ENCODE measurements around the gene CTRL. TPM values are rescaled to one million over a fixed set of nuclear protein-coding genes. Genes with fewer than 3 reads are reported as not detected.

Gene CTRL
- total RNA-seq, 2 experiments from 2014 or later = 3.8 to 3.9 TPM

- Mint-ChIP-seq H3K27ac (peak overlapping the region; percentile 100), H3K4me3 (peak overlapping the region; percentile 97), H3K4me1 (ENCODE audit: low read depth) (peaks cover 52% of the 10 kb centered on the region), H3K36me3 (ENCODE audit: low read depth) (peaks cover 62% of the 10 kb centered on the region), H3K9me3 (no peaks in the 10 kb centered on the region), H3K27me3 (no peaks in the 10 kb centered on the region)
- ChIA-PET CTCF (interaction anchor here (0.8 to 5.1 kb wide), 5 partner anchors 9 to 121 kb away, joined by 3 to 24 read pairs (median 13); partner anchors contain the start of gene PSKH1), POLR2A (interaction anchor here (0.9 to 3.8 kb wide), 19 partner anchors 10 to 375 kb away, joined by 3 to 26 read pairs (median 4); partner anchors contain the start of genes CTCF, DDX28, DPEP2 and DUS2)
- intact Hi-C loops (cut with micrococcal nuclease) = loop anchor here (10.0 kb wide), 1 partner anchor 272 kb away; the partner anchor contains the start of genes ACD, C16orf86, ENKD1 and PARD6A
- ATAC-seq = peak; percentile 54
- TF ChIP-seq CTCF (IDR thresholded peaks at IDR 0.05) = no peak
- DNase-seq = peak; percentile 92
These were observed 5.4 kb upstream of the CTRL start for GRCh38 chr16:67936880-67937605.

DNA sequence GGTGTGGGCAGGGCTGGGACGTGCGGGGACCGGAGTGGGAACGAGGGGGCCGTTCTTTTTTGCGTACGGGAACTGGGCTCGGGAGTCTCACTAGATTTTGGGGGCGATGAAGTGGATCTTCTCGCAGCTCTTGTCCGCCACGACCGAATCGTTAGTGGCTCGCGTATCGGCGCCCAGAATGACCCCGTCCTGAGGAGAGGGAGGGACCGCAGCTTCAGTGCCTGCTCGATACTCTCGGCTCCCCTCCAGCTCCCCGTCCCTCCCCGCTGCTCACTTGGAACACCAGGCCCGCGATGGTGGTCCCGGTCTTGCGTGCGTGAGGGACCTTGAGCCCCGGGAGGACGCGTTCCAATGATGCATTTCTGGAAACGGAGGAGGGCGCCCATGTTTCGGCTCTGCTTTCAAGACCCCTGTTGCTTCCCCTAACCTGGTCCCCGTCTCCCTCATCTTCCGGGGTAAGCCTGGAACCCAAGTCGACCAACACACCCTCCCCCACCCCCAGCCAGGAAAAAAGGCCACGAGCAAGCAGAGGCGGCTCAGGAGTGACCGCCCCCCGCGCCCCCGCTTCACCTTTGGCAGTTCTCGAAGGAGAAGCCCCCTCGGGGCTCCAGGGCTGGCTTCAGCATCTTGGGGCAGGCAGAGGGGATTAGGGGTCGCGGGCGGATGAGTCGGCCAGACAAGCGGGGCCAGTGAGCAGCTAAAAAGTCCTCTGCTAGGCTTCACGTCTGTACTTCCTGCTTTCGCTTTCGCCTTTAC, 4.6 kb upstream of the CTRL start, which contains the start of gene PSMB10:
Gene PSMB10, minus strand, starts transcription at position 727 of the 756 bp plus-strand sequence. Its CDS starts 101 bp downstream, at position 626.
- ATAC-seq = peak; percentile 11
- ChIA-PET POLR2A (interaction anchor here (0.7 to 3.8 kb wide), 37 partner anchors 9 to 374 kb away, joined by 3 to 26 read pairs (median 5); partner anchors contain the start of genes CTCF, DDX28, DPEP2 and DUS2), CTCF (interaction anchor here (0.7 to 5.1 kb wide), 13 partner anchors 10 to 416 kb away, joined by 3 to 24 read pairs (median 4); partner anchors contain the start of genes DDX28, DUS2 and PSKH1)
- H3K9me3 Mint-ChIP-seq = no peaks in the 10 kb centered on the region
- peaks cover 45% of the 10 kb centered on the region for H3K4me1 Mint-ChIP-seq (ENCODE audit: low read depth)
- H3K4me3 Mint-ChIP-seq = peak within 1 kb of the TSS; percentile 97
- DNase-seq = peak; percentile 78
- no peak for TF ChIP-seq CTCF (IDR thresholded peaks at IDR 0.05)
- H3K27me3 Mint-ChIP-seq = no peaks in the 10 kb centered on the region
- peaks cover 58% of the 10 kb centered on the region for H3K36me3 Mint-ChIP-seq (ENCODE audit: low read depth)
- H3K27ac Mint-ChIP-seq = peak within 1 kb of the TSS; percentile 100
- intact Hi-C loops (cut with micrococcal nuclease) = loop anchor here (10.0 kb wide), 1 partner anchor 272 kb away; the partner anchor contains the start of genes ACD, C16orf86, ENKD1 and PARD6A

DNA sequence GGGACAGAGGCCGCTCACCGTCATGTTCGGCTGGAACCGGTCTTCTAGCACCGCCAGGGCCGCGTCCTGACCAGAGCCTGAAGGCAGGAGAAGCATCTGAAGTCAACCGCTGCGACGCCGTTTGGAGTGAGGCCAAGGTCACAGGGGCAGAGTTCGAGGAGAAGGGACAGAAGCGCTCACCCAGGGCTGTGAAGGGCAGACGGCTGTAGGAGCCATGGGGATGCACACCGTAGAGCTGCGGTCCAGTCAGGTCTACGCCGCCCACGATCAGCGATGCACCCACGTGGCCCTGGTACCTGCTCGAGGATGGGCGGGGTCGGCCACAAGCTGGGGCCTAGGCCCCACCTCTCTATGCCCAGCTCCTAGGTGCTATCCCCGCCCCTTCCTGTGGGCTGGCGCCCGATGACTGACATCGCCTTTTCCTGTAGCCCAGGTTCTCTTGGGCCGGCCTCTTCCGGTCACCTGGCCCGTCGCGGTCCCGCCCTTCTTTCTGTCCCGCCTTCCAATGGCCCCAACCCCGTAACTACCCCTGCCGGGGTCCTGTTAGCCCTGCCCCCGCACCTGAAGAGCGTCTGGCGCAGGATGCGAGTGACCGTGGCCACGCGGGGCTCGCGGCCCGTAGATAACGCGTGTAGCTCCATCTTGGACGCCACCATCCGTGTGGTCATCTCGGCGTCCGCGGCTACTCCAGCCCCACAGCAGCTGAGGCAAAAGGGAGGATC, 3.9 kb upstream of the CTRL start:
- no peak for TF ChIP-seq CTCF (IDR thresholded peaks at IDR 0.05)
- DNase-seq = peak; percentile 99
- H3K9me3 Mint-ChIP-seq = no peaks in the 10 kb centered on the region
- intact Hi-C loops (cut with micrococcal nuclease) = loop anchor here (10.0 kb wide), 1 partner anchor 271 kb away; the partner anchor contains the start of genes ACD, C16orf86, ENKD1 and PARD6A
- no peaks in the 10 kb centered on the region for H3K27me3 Mint-ChIP-seq
- H3K36me3 Mint-ChIP-seq (ENCODE audit: low read depth) = peaks cover 58% of the 10 kb centered on the region
- peak overlapping the region; percentile 100 for H3K27ac Mint-ChIP-seq
- peak overlapping the region; percentile 97 for H3K4me3 Mint-ChIP-seq
- ATAC-seq = peak; percentile 92
- H3K4me1 Mint-ChIP-seq (ENCODE audit: low read depth) = peaks cover 42% of the 10 kb centered on the region
- CTCF ChIA-PET = interaction anchor here (0.7 to 5.1 kb wide), 13 partner anchors 9 to 415 kb away, joined by 3 to 24 read pairs (median 4); partner anchors contain the start of genes DDX28, DUS2 and PSKH1
- POLR2A ChIA-PET = interaction anchor here (0.7 to 3.8 kb wide), 36 partner anchors 9 to 374 kb away, joined by 3 to 26 read pairs (median 5); partner anchors contain the start of genes CENPT, CTCF, DDX28 and DPEP2

DNA sequence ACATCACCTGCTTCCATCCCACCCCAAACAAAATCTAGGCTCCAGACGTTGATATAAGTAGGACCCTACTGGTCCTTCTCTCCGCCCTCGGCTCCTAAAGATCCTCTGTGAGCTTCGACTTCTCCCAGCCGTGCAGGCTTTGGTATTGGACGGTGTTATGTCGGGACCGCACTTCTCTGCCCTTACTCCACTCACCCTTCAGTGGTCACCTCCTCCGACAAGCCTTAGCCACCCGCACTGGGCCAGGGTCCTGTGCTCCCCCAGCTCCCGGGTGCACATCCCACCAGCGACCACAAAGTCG, 3.4 kb upstream of the CTRL start:
- peaks cover 37% of the 10 kb centered on the region for H3K4me1 Mint-ChIP-seq (ENCODE audit: low read depth)
- POLR2A ChIA-PET = interaction anchor here (1.0 to 3.8 kb wide), 26 partner anchors 10 to 373 kb away, joined by 3 to 26 read pairs (median 6); partner anchors contain the start of genes CENPT, CTCF, DDX28 and DPEP2
- H3K36me3 Mint-ChIP-seq (ENCODE audit: low read depth) = peaks cover 54% of the 10 kb centered on the region
- DNase-seq (no peak), ATAC-seq (no peak)
- peak overlapping the region; percentile 97 for H3K4me3 Mint-ChIP-seq
- H3K27ac Mint-ChIP-seq = peak overlapping the region; percentile 100
- TF ChIP-seq CTCF (IDR thresholded peaks at IDR 0.05) = no peak
- CTCF ChIA-PET = interaction anchor here (0.9 to 5.1 kb wide), 9 partner anchors 9 to 414 kb away, joined by 3 to 24 read pairs (median 4); partner anchors contain the start of gene PSKH1
- no peaks in the 10 kb centered on the region for H3K9me3 Mint-ChIP-seq
- H3K27me3 Mint-ChIP-seq = no peaks in the 10 kb centered on the region
- intact Hi-C loops (cut with micrococcal nuclease) = loop anchor here (10.0 kb wide), 1 partner anchor 270 kb away; the partner anchor contains the start of genes ACD, C16orf86, ENKD1 and PARD6A
